Measurements from ENCODE around the gene KRTAP5-8. TPM values are rescaled to one million over a fixed set of nuclear protein-coding genes. Genes with fewer than 3 reads are reported as not detected.
"Not testable (repeated sequence)": the region's sequence is repeated elsewhere in the genome, so short reads cannot be mapped to it uniquely, and the experiment has no call there.

The KRTAP5-8 gene, protein sequence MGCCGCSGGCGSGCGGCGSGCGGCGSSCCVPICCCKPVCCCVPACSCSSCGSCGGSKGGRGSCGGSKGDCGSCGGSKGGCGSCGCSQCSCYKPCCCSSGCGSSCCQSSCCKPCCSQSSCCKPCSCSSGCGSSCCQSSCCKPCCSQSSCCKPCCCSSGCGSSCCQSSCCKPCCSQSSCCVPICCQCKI
- total RNA-seq: 0.35 TPM
- not detected for polyA plus RNA-seq

GRCh38 chr11:71537977-71538665 lies at the start of gene KRTAP5-8:
KRTAP5-8 (plus strand) TSS chr11:71538025; CDS start chr11:71538056, 31 bp downstream.
- not testable (repeated sequence) for H3K27me3 ChIP-seq (ENCODE audit: control insufficient read depth, insufficient read depth, low read length); H3K36me3 Mint-ChIP-seq; H3K36me3 ChIP-seq (ENCODE audit: control insufficient read depth, insufficient read depth, low read length); H3K4me3 ChIP-seq (ENCODE audit: low read depth, low read length); DNase-seq; H3K4me1 ChIP-seq (ENCODE audit: control insufficient read depth, insufficient read depth, low read length, poor library complexity, severe bottlenecking); H3K27me3 Mint-ChIP-seq; H3K27ac ChIP-seq (ENCODE audit: insufficient read depth, low read length, poor library complexity, severe bottlenecking); H3K9me3 ChIP-seq (ENCODE audit: control insufficient read depth in 2 of 2, low read length in 2 of 2); H3K4me1 Mint-ChIP-seq; H3K9me3 Mint-ChIP-seq; ATAC-seq (ENCODE audit: low read depth in 2 of 2); H3K4me3 Mint-ChIP-seq
- H3K27ac Mint-ChIP-seq: peak within 1 kb of the TSS in 1 of 3 donors; percentile 51

GRCh38 chr11:71488681-71489270 lies 49.0 kb upstream of the KRTAP5-8 start:
- H3K27ac Mint-ChIP-seq: peak overlapping the region; percentile 4 to 89 (median 43)

GRCh38 chr11:71489311-71490043 lies 48.3 kb upstream of the KRTAP5-8 start:
- Mint-ChIP-seq H3K9me3 (no peaks in the 10 kb centered on the region), H3K27ac (peak overlapping the region in 2 of 3 donors; percentile 4 to 75), H3K4me1 (peaks cover 0 to 20% (median 9%) of the 10 kb centered on the region in 4 donors), H3K4me3 (no peak overlapping the region), H3K27me3 (no peaks in the 10 kb centered on the region), H3K36me3 (peaks cover 56% of the 10 kb centered on the region)
- H3K36me3 ChIP-seq (ENCODE audit: control insufficient read depth, insufficient read depth, low read length): peaks cover 72% of the 10 kb centered on the region
- H3K27me3 ChIP-seq (ENCODE audit: control insufficient read depth, insufficient read depth, low read length): no peaks in the 10 kb centered on the region
- peak in 1 of 2 donors; percentile 42 for ATAC-seq (ENCODE audit: low read depth in 2 of 2)
- peak in 1 of 3 donors; percentile 15 for DNase-seq
- no peaks in the 10 kb centered on the region for H3K9me3 ChIP-seq (ENCODE audit: control insufficient read depth in 2 of 2, low read length in 2 of 2)
- H3K4me1 ChIP-seq (ENCODE audit: control insufficient read depth, insufficient read depth, low read length, poor library complexity, severe bottlenecking): no peaks in the 10 kb centered on the region
- H3K4me3 ChIP-seq (ENCODE audit: low read depth, low read length): no peak overlapping the region
- no peak overlapping the region for H3K27ac ChIP-seq (ENCODE audit: insufficient read depth, low read length, poor library complexity, severe bottlenecking)

More at GRCh38 chr11:71488681-71489270, 49.0 kb upstream of the KRTAP5-8 start:
- Histone ChIP-seq H3K9me3 (ENCODE audit: control insufficient read depth in 2 of 2, low read length in 2 of 2) (no peaks in the 10 kb centered on the region), H3K36me3 (ENCODE audit: control insufficient read depth, insufficient read depth, low read length) (peaks cover 72% of the 10 kb centered on the region), H3K27me3 (ENCODE audit: control insufficient read depth, insufficient read depth, low read length) (no peaks in the 10 kb centered on the region), H3K4me1 (ENCODE audit: control insufficient read depth, insufficient read depth, low read length, poor library complexity, severe bottlenecking) (no peaks in the 10 kb centered on the region), H3K4me3 (ENCODE audit: low read depth, low read length) (no peak overlapping the region), H3K27ac (ENCODE audit: insufficient read depth, low read length, poor library complexity, severe bottlenecking) (no peak overlapping the region)
- Mint-ChIP-seq H3K4me1 (peaks cover 0 to 20% (median 9%) of the 10 kb centered on the region in 4 donors), H3K27me3 (no peaks in the 10 kb centered on the region), H3K9me3 (no peaks in the 10 kb centered on the region), H3K36me3 (peaks cover 57% of the 10 kb centered on the region), H3K4me3 (no peak overlapping the region)
- no peak for ATAC-seq (ENCODE audit: low read depth in 2 of 2)
- DNase-seq: no peak

DNA sequence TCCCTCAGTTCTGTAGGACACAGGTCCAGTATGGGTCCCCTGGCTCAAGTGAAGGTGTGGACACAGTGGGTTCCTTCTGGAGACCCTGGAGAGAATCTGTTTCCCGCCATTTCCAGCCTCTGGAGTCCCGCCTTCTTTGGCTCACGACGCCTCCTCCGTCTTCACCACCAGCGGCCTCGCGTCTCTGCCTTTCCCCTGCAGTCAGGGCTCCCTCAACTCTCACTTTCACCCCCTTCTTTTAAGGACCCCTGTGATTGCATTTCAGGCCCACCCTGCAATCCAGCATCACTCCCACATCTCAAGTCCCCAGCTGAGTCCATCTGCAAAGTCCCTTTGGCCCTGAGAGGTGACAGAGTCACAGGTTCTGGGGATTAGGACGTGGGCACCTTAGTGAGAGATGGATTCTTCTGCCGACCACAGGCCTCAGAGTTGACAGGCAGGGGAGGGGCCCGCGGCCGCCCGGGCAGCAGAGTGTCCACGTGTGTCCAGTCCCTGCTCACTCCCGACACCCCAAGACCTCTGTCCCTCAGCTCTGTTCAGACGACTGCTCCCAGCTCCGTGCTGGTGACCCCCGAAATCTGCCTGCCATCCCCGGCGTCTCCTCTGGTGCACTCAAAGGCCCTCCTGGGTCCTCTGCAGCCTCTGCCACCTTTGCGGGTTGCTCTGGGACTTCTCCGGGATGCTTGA lies 47.6 kb upstream of the KRTAP5-8 start:
- no peaks in the 10 kb centered on the region for H3K9me3 Mint-ChIP-seq
- H3K4me1 ChIP-seq (ENCODE audit: control insufficient read depth, insufficient read depth, low read length, poor library complexity, severe bottlenecking): no peaks in the 10 kb centered on the region
- H3K36me3 Mint-ChIP-seq: peaks cover 59% of the 10 kb centered on the region
- peaks cover 69% of the 10 kb centered on the region for H3K36me3 ChIP-seq (ENCODE audit: control insufficient read depth, insufficient read depth, low read length)
- H3K4me3 Mint-ChIP-seq: peak overlapping the region in 1 of 4 donors; percentile 14
- no peaks in the 10 kb centered on the region for H3K27me3 Mint-ChIP-seq
- no peak for ATAC-seq (ENCODE audit: low read depth in 2 of 2)
- peak overlapping the region in 2 of 3 donors; percentile 4 to 40 for H3K27ac Mint-ChIP-seq
- no peaks in the 10 kb centered on the region for H3K27me3 ChIP-seq (ENCODE audit: control insufficient read depth, insufficient read depth, low read length)
- DNase-seq: no peak
- no peaks in the 10 kb centered on the region for H3K9me3 ChIP-seq (ENCODE audit: control insufficient read depth in 2 of 2, low read length in 2 of 2)
- H3K4me1 Mint-ChIP-seq: peaks cover 0 to 20% (median 9%) of the 10 kb centered on the region in 4 donors
- no peak overlapping the region for H3K27ac ChIP-seq (ENCODE audit: insufficient read depth, low read length, poor library complexity, severe bottlenecking)
- H3K4me3 ChIP-seq (ENCODE audit: low read depth, low read length): no peak overlapping the region

- DNase-seq: no peak
- H3K9me3 Mint-ChIP-seq: no peaks in the 10 kb centered on the region
Measured at GRCh38 chr11:71490731-71491390, 47.0 kb upstream of the KRTAP5-8 start.

DNA sequence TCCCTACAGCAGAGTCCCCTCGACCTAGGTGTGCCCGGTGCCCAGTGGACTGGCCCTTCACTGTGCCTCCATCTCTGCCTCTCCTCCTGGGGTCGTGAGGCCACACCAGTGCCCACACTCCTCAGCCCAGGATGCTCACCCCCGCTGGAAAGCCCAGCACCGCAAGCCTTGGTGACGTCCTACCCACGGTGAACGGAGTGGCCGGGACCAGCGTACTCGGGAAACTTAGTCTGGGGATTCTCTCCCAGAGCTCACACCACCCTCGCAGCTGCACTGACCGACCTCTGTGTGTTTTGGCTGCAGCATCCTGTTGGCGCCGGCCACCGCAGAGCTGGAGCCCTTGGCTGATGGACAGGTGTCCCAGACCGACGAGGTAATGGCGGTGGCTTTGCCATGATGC lies 46.3 kb upstream of the KRTAP5-8 start:
- Histone ChIP-seq H3K36me3 (ENCODE audit: control insufficient read depth, insufficient read depth, low read length) (peaks cover 69% of the 10 kb centered on the region), H3K27me3 (ENCODE audit: control insufficient read depth, insufficient read depth, low read length) (no peaks in the 10 kb centered on the region), H3K27ac (ENCODE audit: insufficient read depth, low read length, poor library complexity, severe bottlenecking) (no peak overlapping the region), H3K4me3 (ENCODE audit: low read depth, low read length) (no peak overlapping the region), H3K9me3 (ENCODE audit: control insufficient read depth in 2 of 2, low read length in 2 of 2) (no peaks in the 10 kb centered on the region), H3K4me1 (ENCODE audit: control insufficient read depth, insufficient read depth, low read length, poor library complexity, severe bottlenecking) (no peaks in the 10 kb centered on the region)
- Mint-ChIP-seq H3K4me1 (peaks cover 0 to 14% (median 8%) of the 10 kb centered on the region in 4 donors), H3K4me3 (no peak overlapping the region), H3K9me3 (no peaks in the 10 kb centered on the region), H3K36me3 (peaks cover 58% of the 10 kb centered on the region), H3K27ac (no peak overlapping the region), H3K27me3 (no peaks in the 10 kb centered on the region)
- DNase-seq: no peak
- ATAC-seq (ENCODE audit: low read depth in 2 of 2): no peak

More at GRCh38 chr11:71490731-71491390, 47.0 kb upstream of the KRTAP5-8 start:
- ATAC-seq (ENCODE audit: low read depth in 2 of 2): no peak
- no peak overlapping the region for H3K4me3 Mint-ChIP-seq
- peaks cover 60% of the 10 kb centered on the region for H3K36me3 Mint-ChIP-seq
- peaks cover 0 to 20% (median 9%) of the 10 kb centered on the region in 4 donors for H3K4me1 Mint-ChIP-seq
- H3K4me3 ChIP-seq (ENCODE audit: low read depth, low read length): no peak overlapping the region
- no peaks in the 10 kb centered on the region for H3K27me3 Mint-ChIP-seq
- peak overlapping the region in 1 of 3 donors; percentile 31 for H3K27ac Mint-ChIP-seq
- no peaks in the 10 kb centered on the region for H3K4me1 ChIP-seq (ENCODE audit: control insufficient read depth, insufficient read depth, low read length, poor library complexity, severe bottlenecking)
- H3K27ac ChIP-seq (ENCODE audit: insufficient read depth, low read length, poor library complexity, severe bottlenecking): no peak overlapping the region
- no peaks in the 10 kb centered on the region for H3K9me3 ChIP-seq (ENCODE audit: control insufficient read depth in 2 of 2, low read length in 2 of 2)
- no peaks in the 10 kb centered on the region for H3K27me3 ChIP-seq (ENCODE audit: control insufficient read depth, insufficient read depth, low read length)
- H3K36me3 ChIP-seq (ENCODE audit: control insufficient read depth, insufficient read depth, low read length): peaks cover 69% of the 10 kb centered on the region

DNA sequence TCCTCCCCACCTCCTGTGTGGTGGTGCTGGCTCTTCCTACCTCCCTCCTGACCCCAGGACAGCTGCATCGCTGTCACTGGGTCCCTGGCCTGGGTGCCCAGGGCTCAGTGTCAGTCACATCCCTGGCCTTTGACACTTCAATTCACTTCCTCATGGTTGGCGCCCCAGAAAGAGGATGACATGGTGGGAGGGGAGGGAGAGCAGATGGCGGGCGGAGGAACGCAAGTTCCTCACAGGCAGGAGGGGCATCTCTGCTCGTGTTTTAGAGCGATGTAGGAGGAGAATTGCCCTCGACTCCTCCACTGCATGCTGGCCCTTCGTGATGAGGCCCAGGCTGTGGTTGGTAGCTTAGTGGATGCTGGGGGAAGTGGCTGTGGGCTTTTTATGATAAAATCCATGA lies 45.9 kb upstream of the KRTAP5-8 start:
- Mint-ChIP-seq H3K9me3 (no peaks in the 10 kb centered on the region), H3K27ac (no peak overlapping the region), H3K4me3 (no peak overlapping the region), H3K4me1 (peaks cover 0 to 17% (median 8%) of the 10 kb centered on the region in 4 donors), H3K27me3 (no peaks in the 10 kb centered on the region), H3K36me3 (peaks cover 60% of the 10 kb centered on the region)
- peaks cover 73% of the 10 kb centered on the region for H3K36me3 ChIP-seq (ENCODE audit: control insufficient read depth, insufficient read depth, low read length)
- DNase-seq: no peak
- H3K4me3 ChIP-seq (ENCODE audit: low read depth, low read length): no peak overlapping the region
- H3K4me1 ChIP-seq (ENCODE audit: control insufficient read depth, insufficient read depth, low read length, poor library complexity, severe bottlenecking): no peaks in the 10 kb centered on the region
- H3K9me3 ChIP-seq (ENCODE audit: control insufficient read depth in 2 of 2, low read length in 2 of 2): no peaks in the 10 kb centered on the region
- no peak overlapping the region for H3K27ac ChIP-seq (ENCODE audit: insufficient read depth, low read length, poor library complexity, severe bottlenecking)
- ATAC-seq (ENCODE audit: low read depth in 2 of 2): no peak
- no peaks in the 10 kb centered on the region for H3K27me3 ChIP-seq (ENCODE audit: control insufficient read depth, insufficient read depth, low read length)
